H1 (cell line): Measurements from ENCODE around the gene POLR3GL. TPM values are rescaled to one million over a fixed set of nuclear protein-coding genes. Genes with fewer than 3 reads are reported as not detected.

Experiments used
- CTCF ChIA-PET: fragments of 300-600 bp; sonication (Branson Sonifier 250); formaldehyde crosslinking; loops from one replicate; lab custom pipeline; 2021; ENCODE audit not compliant: partially characterized antibody; lab: Charles Lee
- POLR2A ChIA-PET: fragments of 300-600 bp; sonication (Branson Sonifier 250); formaldehyde crosslinking; loops from one replicate; lab custom pipeline; 2021; ENCODE audit warnings: inconsistent platforms; ENCODE audit not compliant: partially characterized antibody; lab: Charles Lee
- DNase-seq, 2 experiments: peaks; one replicate each; pipeline versions ENCODE4 v3.0.0 to v3.0.0-alpha.2; 2010 to 2022; ENCODE audit warnings: low spot score in 2 of 2, low read depth in 1 of 2, mixed read lengths in 1 of 2
- FAIRE-seq: peaks from 2 replicates; lab custom pipeline; 2011; peaks lifted over from hg19 to GRCh38; lab: Jason Lieb, UNC
- H2AFZ ChIP-seq: 2 replicates; pipeline ENCODE4 v1.8.1; 2012; ENCODE audit warnings: low read length, inconsistent platforms
- H2AK5ac ChIP-seq: 2 replicates; pipeline ENCODE4 v1.6.1; 2013; ENCODE audit warnings: low read depth, low read length
- H2BK120ac ChIP-seq: replicated peaks from 2 replicates; pipeline ENCODE3; 2013; ENCODE audit warnings: low read depth, low read length, inconsistent platforms
- H2BK12ac ChIP-seq: 2 replicates; pipeline ENCODE4 v1.6.1; 2013; ENCODE audit warnings: low read depth, low read length
- H2BK15ac ChIP-seq: 2 replicates; pipeline ENCODE4 v1.6.1; 2013; ENCODE audit warnings: low read length
- H2BK20ac ChIP-seq: 2 replicates; pipeline ENCODE4 v1.6.1; 2013; ENCODE audit warnings: low read length
- H2BK5ac ChIP-seq: 2 replicates; pipeline ENCODE4 v1.6.1; 2013; ENCODE audit warnings: low read depth, low read length
- H3K14ac ChIP-seq: 2 replicates; pipeline ENCODE4 v1.6.1; 2013; ENCODE audit warnings: inconsistent platforms; ENCODE audit not compliant: insufficient read length
- H3K18ac ChIP-seq: 2 replicates; pipeline ENCODE4 v1.6.1; 2013; ENCODE audit warnings: low read length; ENCODE audit errors: extremely low read depth
- H3K23ac ChIP-seq: 2 replicates; pipeline ENCODE4 v1.6.1; 2013; ENCODE audit warnings: inconsistent platforms; ENCODE audit not compliant: insufficient read length
- H3K23me2 ChIP-seq: 2 replicates; pipeline ENCODE4 v1.6.1; 2013; ENCODE audit warnings: low read depth, low read length
- H3K27ac ChIP-seq: 2 replicates; pipeline ENCODE4 v1.6.1; 2011; ENCODE audit warnings: low read depth, low read length, inconsistent platforms
- H3K27me3 ChIP-seq, 4 experiments: replicated peaks in 1 of 4; 1 replicate in 1 of 4; 2 replicates in 3 of 4; pipeline versions ENCODE4 v1.6.1 to v1.8.1; 2011 to 2013; ENCODE audit warnings: low read length in 3 of 4, mild to moderate bottlenecking in 3 of 4, inconsistent platforms in 2 of 4, mixed read lengths in 2 of 4, moderate library complexity in 1 of 4; ENCODE audit not compliant: control insufficient read depth in 3 of 4, insufficient read depth in 3 of 4; ENCODE audit errors: extremely low read depth in 1 of 4
- H3K36me3 ChIP-seq, 4 experiments: 2 replicates each; pipeline versions ENCODE4 v1.6.1 to v1.8.1; 2011 to 2013; ENCODE audit warnings: mild to moderate bottlenecking in 4 of 4, low read length in 3 of 4, moderate library complexity in 2 of 4, control low read depth in 1 of 4, inconsistent platforms in 1 of 4; ENCODE audit not compliant: insufficient read depth in 4 of 4, control insufficient read depth in 2 of 4
- H3K4ac ChIP-seq: replicated peaks from 2 replicates; pipeline ENCODE3; 2013; ENCODE audit warnings: low read length, low read depth, mixed read lengths, inconsistent platforms; ENCODE audit not compliant: insufficient read length
- H3K4me1 ChIP-seq, 4 experiments: replicated peaks in 1 of 4; 1 replicate in 1 of 4; 2 replicates in 3 of 4; pipeline versions ENCODE4 v1.6.1 to v1.8.1; 2011 to 2013; ENCODE audit warnings: low read length in 3 of 4, inconsistent platforms in 2 of 4, mixed read lengths in 1 of 4; ENCODE audit not compliant: insufficient read depth in 4 of 4, control insufficient read depth in 3 of 4
- H3K4me2 ChIP-seq, 2 experiments: 2 replicates each; pipeline versions ENCODE4 v1.6.1 to v1.8.1; 2011 to 2013; ENCODE audit warnings: low read depth in 2 of 2, low read length in 2 of 2, control low read depth in 1 of 2, inconsistent platforms in 1 of 2, mild to moderate bottlenecking in 1 of 2; ENCODE audit not compliant: insufficient read depth in 1 of 2
- H3K4me3 ChIP-seq, 4 experiments: fragments of 200-600, 300-600 bp in 1 of 4; sonication (generic), shearing (Covaris generic), sonication (Bioruptor Twin) in 1 of 4; 2 replicates each; pipeline versions ENCODE4 v1.5.1 to v1.8.1; 2011 to 2016; ENCODE audit warnings: low read length in 4 of 4, low read depth in 3 of 4, control low read depth in 2 of 4, inconsistent platforms in 2 of 4, mild to moderate bottlenecking in 2 of 4, mixed read lengths in 1 of 4, moderate library complexity in 1 of 4; ENCODE audit not compliant: insufficient read depth in 2 of 4; ENCODE audit errors: extremely low read depth in 1 of 4
- H3K56ac ChIP-seq: replicated peaks from 2 replicates; pipeline ENCODE3; 2013; ENCODE audit warnings: low read depth, mild to moderate bottlenecking, mixed read lengths, low read length, inconsistent platforms; ENCODE audit not compliant: insufficient read length
- H3K79me1 ChIP-seq: 2 replicates; pipeline ENCODE4 v1.6.1; 2013; ENCODE audit warnings: low read depth, low read length, control low read depth
- H3K79me2 ChIP-seq, 2 experiments: 2 replicates each; pipeline versions ENCODE4 v1.6.1 to v1.8.1; 2012 to 2013; ENCODE audit warnings: low read length in 2 of 2, mild to moderate bottlenecking in 2 of 2, inconsistent platforms in 1 of 2; ENCODE audit not compliant: insufficient read depth in 2 of 2, control insufficient read depth in 1 of 2
- H3K9ac ChIP-seq, 4 experiments: replicated peaks in 1 of 4; 1 replicate in 1 of 4; 2 replicates in 3 of 4; pipeline versions ENCODE4 v1.6.1 to v1.8.1; 2011 to 2013; ENCODE audit warnings: low read depth in 3 of 4, low read length in 3 of 4, control low read depth in 2 of 4, mild to moderate bottlenecking in 2 of 4, moderate library complexity in 2 of 4, inconsistent platforms in 1 of 4; ENCODE audit errors: extremely low read depth in 1 of 4
- H3K9me3 ChIP-seq, 2 experiments: 2 replicates each; pipeline versions ENCODE4 v1.6.1 to v1.8.1; 2012 to 2013; ENCODE audit warnings: mild to moderate bottlenecking in 2 of 2, moderate library complexity in 2 of 2, control low read depth in 1 of 2, inconsistent platforms in 1 of 2, low read depth in 1 of 2, low read length in 1 of 2, mixed read lengths in 1 of 2; ENCODE audit not compliant: insufficient read depth in 2 of 2
- H4K20me1 ChIP-seq, 2 experiments: replicated peaks in 1 of 2; 2 replicates each; pipeline versions ENCODE3 to v1.8.1; 2011 to 2013; ENCODE audit warnings: inconsistent platforms in 2 of 2, low read length in 2 of 2, mild to moderate bottlenecking in 1 of 2; ENCODE audit not compliant: insufficient read depth in 2 of 2, control insufficient read depth in 1 of 2
- H4K5ac ChIP-seq: 2 replicates; pipeline ENCODE4 v1.6.1; 2013; ENCODE audit warnings: low read length, low read depth, mixed read lengths, inconsistent platforms; ENCODE audit not compliant: insufficient read length
- H4K8ac ChIP-seq: 2 replicates; pipeline ENCODE4 v1.8.0; 2013; ENCODE audit warnings: mild to moderate bottlenecking, moderate library complexity, low read length, inconsistent platforms; ENCODE audit not compliant: insufficient read depth; ENCODE audit errors: extremely low read depth
- H4K91ac ChIP-seq: replicated peaks from 2 replicates; pipeline ENCODE3; 2013; ENCODE audit warnings: low read length, mixed read lengths, inconsistent platforms; ENCODE audit not compliant: insufficient read length
- BCL11A ChIP-seq, 2 experiments: IDR thresholded peaks; one replicate each; pipeline ENCODE4 v1.6.1; 2011; ENCODE audit warnings: low read depth in 2 of 2, low read length in 2 of 2, mild to moderate bottlenecking in 2 of 2
- CBX5 ChIP-seq: fragments of 300-800, 300-1000 bp; sonication (generic); IDR thresholded peaks from 2 replicates; pipeline ENCODE4 v1.7.1; 2016; ENCODE audit warnings: antibody characterized with exemption, low read length, low read depth
- CTBP2 ChIP-seq: IDR thresholded peaks from 2 replicates; pipeline ENCODE4 v1.7.0; 2011; ENCODE audit warnings: borderline replicate concordance, mild to moderate bottlenecking, moderate library complexity, mixed read lengths, low read length; ENCODE audit not compliant: insufficient read depth, insufficient read length
- EGR1 ChIP-seq: IDR thresholded peaks from 2 replicates; pipeline ENCODE4 v1.6.1; 2011; ENCODE audit warnings: low read depth, low read length, borderline replicate concordance
- POLR2A ChIP-seq, 2 experiments: IDR thresholded peaks; 1 replicate in 1 of 2; 2 replicates in 1 of 2; pipeline ENCODE4 v1.6.1; 2011; ENCODE audit warnings: low read depth in 2 of 2, low read length in 2 of 2, mild to moderate bottlenecking in 2 of 2; ENCODE audit errors: control extremely low read depth in 1 of 2
- POLR2AphosphoS5 ChIP-seq: IDR thresholded peaks from 2 replicates; pipeline ENCODE4 v1.6.1; 2011; ENCODE audit warnings: low read depth, low read length
- RAD21 ChIP-seq, 2 experiments: IDR thresholded peaks in 1 of 2; conservative IDR thresholded peaks in 1 of 2; 2 replicates each; pipeline ENCODE4 v1.6.1; 2011; ENCODE audit warnings: low read depth in 2 of 2, low read length in 2 of 2, improper control_type of control experiment in 1 of 2, inconsistent platforms in 1 of 2, mild to moderate bottlenecking in 1 of 2, moderate library complexity in 1 of 2
- SIX5 ChIP-seq: IDR thresholded peaks from 2 replicates; pipeline ENCODE4 v1.6.1; 2011; ENCODE audit warnings: mild to moderate bottlenecking, low read depth, low read length
- SP1 ChIP-seq: IDR thresholded peaks from 2 replicates; pipeline ENCODE4 v1.6.1; 2011; ENCODE audit warnings: low read depth, low read length
- TAF7 ChIP-seq: optimal IDR thresholded peaks from 2 replicates; pipeline ENCODE3; 2011; ENCODE audit warnings: low read depth, mild to moderate bottlenecking, inconsistent platforms, low read length, moderate library complexity, borderline replicate concordance
- YY1 ChIP-seq: IDR thresholded peaks from 2 replicates; pipeline ENCODE4 v1.6.1; 2011; ENCODE audit warnings: low read depth, mild to moderate bottlenecking, low read length
- WGBS, 2 experiments: shearing (Covaris generic) in 1 of 2; methylation state at CpG; one replicate each; pipeline versions ENCODE4 v1.1.6 to v1.1.7; 2013 to 2015; ENCODE audit warnings: low lambda C conversion rate in 2 of 2, mixed read lengths in 2 of 2, inconsistent platforms in 1 of 2, low coverage in 1 of 2, missing lambda C conversion rate in 1 of 2; ENCODE audit not compliant: insufficient replicate concordance in 2 of 2, insufficient coverage in 1 of 2, insufficient read length in 1 of 2; ENCODE audit errors: extremely low coverage in 1 of 2, missing lambda C conversion rate in 1 of 2; 5-methylcytosine and 5-hydroxymethylcytosine counted together
- polyA plus RNA-seq, 7 experiments: library from polyadenylated mRNA; depleted of rRNA in 3 of 7; stranded (reverse) in 5 of 7; unstranded in 2 of 7; fragments of >200 nt in 5 of 7; fragments of 200-250 nt in 2 of 7; gene quantifications; 1 replicate in 5 of 7; 2 replicates in 1 of 7; 4 replicates in 1 of 7; pipeline versions ENCODE4 v1.2.1 to v1.2.3, GENCODE V29; 2011 to 2013; ENCODE audit warnings: missing spikeins in 2 of 7, mixed read lengths in 2 of 7
- total RNA-seq: library from RNA; stranded (reverse); fragmentation: NEBNext Ultra II Directional; extraction: Animal tissue kit (Norgen Biotek cat#: 25700); gene quantifications from 2 replicates; pipeline ENCODE4 v1.2.1, GENCODE V29; 2021
- TF ChIP-seq, protein P1 (sequence below), 3 experiments: IDR thresholded peaks; 1 replicate in 2 of 3; 2 replicates in 1 of 3; pipeline versions ENCODE4 v1.5.1 to v1.6.1; 2011; ENCODE audit warnings: low read length in 3 of 3, mild to moderate bottlenecking in 3 of 3, inconsistent platforms in 2 of 3, low read depth in 1 of 3, moderate library complexity in 1 of 3; ENCODE audit not compliant: insufficient read depth in 1 of 3; ENCODE audit errors: control extremely low read depth in 1 of 3

The POLR3GL gene
- total and polyA plus RNA-seq, 2 of the 8 experiments (the other 6 are each of a cell fraction or from before 2014, with no cell fraction given) = 3.1 to 3.9 TPM

GRCh38 chr1:145936247-145936646 lies 28.2 kb upstream of the POLR3GL start:
- DNase-seq = no peak
- Histone ChIP-seq H4K91ac (no peak overlapping the region), H3K4me3 (no peak overlapping the region), H3K4me2 (no peak overlapping the region), H3K79me1 (no peaks in the 10 kb centered on the region), H2BK20ac (no peak overlapping the region), H3K56ac (no peak overlapping the region), H3K18ac (no peak overlapping the region), H3K36me3 (no peaks in the 10 kb centered on the region), H3K4me1 (no peaks in the 10 kb centered on the region), H2BK12ac (no peak overlapping the region), H4K8ac (no peak overlapping the region), H2AK5ac (no peak overlapping the region), H3K27ac (no peak overlapping the region), H2BK120ac (no peak overlapping the region), H4K5ac (no peak overlapping the region), H3K9me3 (no peaks in the 10 kb centered on the region), H3K79me2 (no peaks in the 10 kb centered on the region), H3K9ac (no peak overlapping the region), H4K20me1 (no peaks in the 10 kb centered on the region), H3K23me2 (no peaks in the 10 kb centered on the region), H2BK15ac (no peak overlapping the region), H3K4ac (no peak overlapping the region), H3K27me3 (no peaks in the 10 kb centered on the region), H3K23ac (no peak overlapping the region), H3K14ac (no peak overlapping the region), H2AFZ (no peak overlapping the region), H2BK5ac (no peak overlapping the region)
- ChIA-PET POLR2A (interaction anchor here (0.7 to 6.0 kb wide), 6 partner anchors 9 to 116 kb away, joined by 3 to 35 read pairs (median 4); partner anchors contain the start of genes RBM8A and TXNIP), CTCF (interaction anchor here (1.0 to 1.6 kb wide), 7 partner anchors 18 to 92 kb away, joined by 3 to 5 read pairs (median 3); no protein-coding TSS in a partner anchor)
- no peak for FAIRE-seq
- 86% methylated on average over 8 of the region's 8 CpGs; no CpG with 5 or more reads in 1 of the 2 experiments for WGBS, 2 experiments
- TF ChIP-seq SIX5 (no peak), RAD21 (IDR thresholded peaks at IDR 0.05 in 1 of 2, conservative IDR thresholded peaks at IDR 0.05 in 1 of 2; ENCODE audit: low read depth in 2 of 2, low read length in 2 of 2) (no peak), CBX5 (no peak), YY1 (no peak), CTBP2 (no peak), EGR1 (no peak), SP1 (no peak), POLR2A (IDR thresholded peaks at IDR 0.05; ENCODE audit: control extremely low read depth in 1 of 2, low read depth in 2 of 2, low read length in 2 of 2) (no peak), BCL11A (IDR thresholded peaks at IDR 0.05; ENCODE audit: low read depth in 2 of 2, low read length in 2 of 2) (no peak), TAF7 (no peak), POLR2AphosphoS5 (no peak)
- TF ChIP-seq, protein P1, sequence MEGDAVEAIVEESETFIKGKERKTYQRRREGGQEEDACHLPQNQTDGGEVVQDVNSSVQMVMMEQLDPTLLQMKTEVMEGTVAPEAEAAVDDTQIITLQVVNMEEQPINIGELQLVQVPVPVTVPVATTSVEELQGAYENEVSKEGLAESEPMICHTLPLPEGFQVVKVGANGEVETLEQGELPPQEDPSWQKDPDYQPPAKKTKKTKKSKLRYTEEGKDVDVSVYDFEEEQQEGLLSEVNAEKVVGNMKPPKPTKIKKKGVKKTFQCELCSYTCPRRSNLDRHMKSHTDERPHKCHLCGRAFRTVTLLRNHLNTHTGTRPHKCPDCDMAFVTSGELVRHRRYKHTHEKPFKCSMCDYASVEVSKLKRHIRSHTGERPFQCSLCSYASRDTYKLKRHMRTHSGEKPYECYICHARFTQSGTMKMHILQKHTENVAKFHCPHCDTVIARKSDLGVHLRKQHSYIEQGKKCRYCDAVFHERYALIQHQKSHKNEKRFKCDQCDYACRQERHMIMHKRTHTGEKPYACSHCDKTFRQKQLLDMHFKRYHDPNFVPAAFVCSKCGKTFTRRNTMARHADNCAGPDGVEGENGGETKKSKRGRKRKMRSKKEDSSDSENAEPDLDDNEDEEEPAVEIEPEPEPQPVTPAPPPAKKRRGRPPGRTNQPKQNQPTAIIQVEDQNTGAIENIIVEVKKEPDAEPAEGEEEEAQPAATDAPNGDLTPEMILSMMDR (IDR thresholded peaks at IDR 0.05; ENCODE audit: control extremely low read depth in 1 of 3, insufficient read depth in 1 of 3, low read depth in 1 of 3, low read length in 3 of 3) = no peak
